Neuronal stem cell (in vitro differentiated cells): Measurements from ENCODE around the gene VPS8.

ENCODE experiments used
- DNase-seq: peaks from one replicate; pipeline ENCODE4 v3.0.0-alpha.2; 2013; ENCODE audit warnings: low spot score
- H2AFZ ChIP-seq: one replicate; pipeline ENCODE4 v1.6.1; 2013; ENCODE audit warnings: mild to moderate bottlenecking, low read length, inconsistent platforms
- H2AK5ac ChIP-seq: 2 replicates; pipeline ENCODE4 v1.6.1; 2013; ENCODE audit warnings: low read depth, mild to moderate bottlenecking, inconsistent platforms, low read length, moderate library complexity, mixed read lengths
- H2BK120ac ChIP-seq: 2 replicates; pipeline ENCODE4 v1.6.1; 2013; ENCODE audit warnings: low read depth, mild to moderate bottlenecking, inconsistent platforms, low read length, moderate library complexity, mixed read lengths
- H2BK12ac ChIP-seq: one replicate; pipeline ENCODE4 v1.6.1; 2013; ENCODE audit warnings: low read length, inconsistent platforms
- H2BK15ac ChIP-seq: 2 replicates; pipeline ENCODE4 v1.6.1; 2013; ENCODE audit warnings: mild to moderate bottlenecking, low read length, inconsistent platforms, mixed read lengths
- H2BK5ac ChIP-seq: one replicate; pipeline ENCODE4 v1.6.1; 2013; ENCODE audit warnings: inconsistent platforms, mild to moderate bottlenecking, low read length, moderate library complexity
- H3K14ac ChIP-seq: one replicate; pipeline ENCODE4 v1.6.1; 2013; ENCODE audit warnings: low read length, inconsistent platforms
- H3K18ac ChIP-seq: 2 replicates; pipeline ENCODE4 v1.6.1; 2013; ENCODE audit warnings: low read length, inconsistent platforms
- H3K23ac ChIP-seq: 2 replicates; pipeline ENCODE4 v1.6.1; 2013; ENCODE audit warnings: low read depth, mild to moderate bottlenecking, mixed read lengths, low read length, inconsistent platforms; ENCODE audit not compliant: poor library complexity
- H3K27ac ChIP-seq: replicated peaks from 3 replicates; pipeline ENCODE4 v1.5.1; 2013; ENCODE audit warnings: low read length, inconsistent platforms
- H3K27me3 ChIP-seq, 3 experiments: 2 replicates each; pipeline ENCODE4 v1.6.1; 2013; ENCODE audit warnings: low read length in 3 of 3, mild to moderate bottlenecking in 2 of 3, inconsistent platforms in 1 of 3, low read depth in 1 of 3, mixed read lengths in 1 of 3, moderate library complexity in 1 of 3; ENCODE audit not compliant: control insufficient read depth in 3 of 3, insufficient read depth in 3 of 3
- H3K36me3 ChIP-seq, 2 donors: replicated peaks in 1 of 2; 2 replicates each; pipeline ENCODE4 v1.6.1; 2013; ENCODE audit warnings: low read length in 2 of 2; ENCODE audit not compliant: control insufficient read depth in 2 of 2, insufficient read depth in 2 of 2
- H3K4ac ChIP-seq: 2 replicates; pipeline ENCODE4 v1.6.1; 2013; ENCODE audit warnings: inconsistent platforms, mild to moderate bottlenecking, low read length, moderate library complexity
- H3K4me1 ChIP-seq, 2 donors: 1 replicate in 1 of 2; 2 replicates in 1 of 2; pipeline ENCODE4 v1.6.1; 2013; ENCODE audit warnings: low read length in 2 of 2, low read depth in 1 of 2; ENCODE audit not compliant: control insufficient read depth in 2 of 2, insufficient read depth in 1 of 2
- H3K4me2 ChIP-seq: one replicate; pipeline ENCODE4 v1.6.1; 2013; ENCODE audit warnings: mild to moderate bottlenecking, low read length, inconsistent platforms; ENCODE audit not compliant: insufficient read depth, poor library complexity, severe bottlenecking
- H3K4me3 ChIP-seq, 2 donors: 2 replicates each; pipeline ENCODE4 v1.5.1; 2013; ENCODE audit warnings: low read length in 2 of 2, mild to moderate bottlenecking in 2 of 2, inconsistent platforms in 1 of 2, moderate library complexity in 1 of 2
- H3K79me1 ChIP-seq: one replicate; pipeline ENCODE4 v1.6.1; 2013; ENCODE audit warnings: low read depth, mild to moderate bottlenecking, inconsistent platforms, low read length, moderate library complexity
- H3K9ac ChIP-seq: one replicate; pipeline ENCODE4 v1.6.1; 2013; ENCODE audit warnings: mild to moderate bottlenecking, low read depth, low read length, inconsistent platforms; ENCODE audit not compliant: poor library complexity
- H3K9me3 ChIP-seq, 2 donors: replicated peaks in 1 of 2; 2 replicates each; pipeline versions ENCODE3 to v1.6.1; 2013; ENCODE audit warnings: low read length in 2 of 2, mild to moderate bottlenecking in 2 of 2, inconsistent platforms in 1 of 2, low read depth in 1 of 2, mixed read lengths in 1 of 2, moderate library complexity in 1 of 2; ENCODE audit not compliant: control insufficient read depth in 2 of 2, insufficient read depth in 1 of 2
- H4K8ac ChIP-seq: one replicate; pipeline ENCODE4 v1.6.1; 2013; ENCODE audit warnings: low read depth, mild to moderate bottlenecking, inconsistent platforms, low read length, moderate library complexity
- H4K91ac ChIP-seq: one replicate; pipeline ENCODE4 v1.6.1; 2013; ENCODE audit warnings: low read length, low read depth, mild to moderate bottlenecking, inconsistent platforms; ENCODE audit not compliant: poor library complexity
- WGBS, 2 donors: extraction: QIAGEN DNeasy Blood & Tissue Kit; methylation state at CpG; one replicate each; pipeline ENCODE4 v1.1.7; 2013; ENCODE audit warnings: missing lambda C conversion rate in 2 of 2, mixed read lengths in 1 of 2; ENCODE audit not compliant: insufficient read length in 2 of 2, insufficient replicate concordance in 1 of 2; ENCODE audit errors: extremely low coverage in 2 of 2; 5-methylcytosine and 5-hydroxymethylcytosine counted together

VPS8 gene

DNA sequence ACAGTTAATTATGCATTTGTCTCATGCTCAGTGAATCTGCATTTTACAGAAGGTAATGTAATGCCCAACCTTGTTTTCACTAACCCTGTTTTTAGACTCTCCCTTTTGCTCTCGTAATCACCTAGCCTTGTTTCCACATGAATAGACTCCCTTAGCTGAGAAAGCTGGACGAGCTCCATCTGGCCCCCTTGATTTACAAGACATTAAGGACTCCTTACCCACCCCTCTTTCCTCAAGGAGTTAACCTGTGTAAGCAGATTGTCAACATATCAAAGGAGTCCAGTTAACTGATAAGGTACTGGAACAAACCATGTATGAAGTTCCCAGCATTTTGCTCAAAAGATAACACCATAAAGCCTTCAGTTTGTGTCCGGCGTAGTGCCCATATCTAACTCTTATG is 99.6 kb downstream of the VPS8 start:
- Histone ChIP-seq H3K4me1 (peaks cover 7 to 17% of the 10 kb centered on the region in 2 donors), H3K4me3 (no peak overlapping the region), H4K91ac (no peak overlapping the region), H3K79me1 (no peaks in the 10 kb centered on the region), H3K14ac (no peak overlapping the region), H2BK15ac (no peak overlapping the region), H3K9ac (no peak overlapping the region), H2AFZ (no peak overlapping the region), H2BK12ac (no peak overlapping the region), H3K23ac (no peak overlapping the region), H4K8ac (no peak overlapping the region), H3K4ac (no peak overlapping the region), H3K27me3 (no peaks in the 10 kb centered on the region), H3K9me3 (peaks cover 0 to 4% of the 10 kb centered on the region in 2 donors), H2BK5ac (no peak overlapping the region), H3K4me2 (no peak overlapping the region), H3K36me3 (peaks cover 0 to 7% of the 10 kb centered on the region in 2 donors), H3K18ac (no peak overlapping the region), H2BK120ac (no peak overlapping the region), H3K27ac (no peak overlapping the region), H2AK5ac (no peak overlapping the region)
- no peak for DNase-seq
- no CpG with 5 or more reads among the region's 4 CpGs for WGBS, 2 donors

DNA sequence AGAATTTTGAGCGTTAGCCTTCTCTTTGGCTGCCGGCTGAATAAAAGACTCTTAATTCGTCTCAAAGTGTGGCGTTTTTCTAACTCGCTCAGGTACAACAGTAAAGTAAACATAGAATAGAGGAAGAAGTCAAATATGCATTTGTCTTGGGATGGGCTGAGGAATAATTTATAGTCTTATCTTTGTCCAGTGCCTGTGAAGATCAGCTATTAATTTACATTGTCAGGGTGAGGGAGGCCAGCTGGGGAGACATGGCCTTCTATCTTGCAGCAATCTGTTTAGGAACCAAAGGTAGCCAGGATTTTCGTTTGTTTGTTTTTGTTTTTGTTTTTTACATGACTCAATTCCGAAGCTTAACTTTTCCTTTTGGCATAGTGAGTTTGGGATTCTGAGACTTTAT is 100.2 kb downstream of the VPS8 start:
- Histone ChIP-seq H3K79me1 (no peaks in the 10 kb centered on the region), H3K4ac (no peak overlapping the region), H4K8ac (no peak overlapping the region), H2AFZ (no peak overlapping the region), H3K9me3 (peaks cover 0 to 4% of the 10 kb centered on the region in 2 donors), H3K36me3 (peaks cover 0 to 7% of the 10 kb centered on the region in 2 donors), H3K27me3 (no peaks in the 10 kb centered on the region), H2BK5ac (no peak overlapping the region), H3K4me3 (no peak overlapping the region), H2BK120ac (no peak overlapping the region), H2AK5ac (no peak overlapping the region), H3K18ac (no peak overlapping the region), H3K4me2 (no peak overlapping the region), H2BK12ac (no peak overlapping the region), H3K14ac (no peak overlapping the region), H3K9ac (no peak overlapping the region), H2BK15ac (no peak overlapping the region), H4K91ac (no peak overlapping the region), H3K4me1 (peaks cover 6 to 14% of the 10 kb centered on the region in 2 donors), H3K27ac (no peak overlapping the region), H3K23ac (no peak overlapping the region)
- no peak for DNase-seq
- WGBS, 2 donors = no CpG with 5 or more reads among the region's 7 CpGs

DNA sequence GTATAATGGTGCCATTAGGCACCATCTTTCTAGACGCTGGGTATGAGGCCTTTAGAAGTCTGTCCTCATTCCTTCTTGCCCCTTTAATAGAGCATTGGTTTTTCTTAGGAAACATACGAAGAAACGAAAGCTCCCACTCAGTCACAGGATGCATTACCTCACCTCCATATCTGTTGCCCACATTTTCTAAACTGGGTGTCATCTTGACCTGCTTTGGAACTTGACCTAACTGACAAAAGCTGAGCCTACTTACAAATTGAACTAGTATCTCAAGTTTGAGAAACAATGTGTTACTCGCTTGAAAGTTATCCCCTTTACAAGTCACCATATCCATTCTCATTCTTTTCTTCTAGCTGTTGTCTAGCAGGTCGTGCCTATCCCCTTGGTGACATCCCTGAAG is 102.7 kb downstream of the VPS8 start:
- no peak overlapping the region for H3K4ac ChIP-seq
- no peak overlapping the region for H2BK15ac ChIP-seq
- H3K9me3 ChIP-seq = no peaks in the 10 kb centered on the region
- no peak overlapping the region for H2BK120ac ChIP-seq
- no peak overlapping the region for H3K14ac ChIP-seq
- DNase-seq = no peak
- peaks cover 0 to 3% of the 10 kb centered on the region in 2 donors for H3K4me1 ChIP-seq
- no peaks in the 10 kb centered on the region for H3K27me3 ChIP-seq
- no peak overlapping the region for H3K4me2 ChIP-seq
- no peak overlapping the region for H2BK5ac ChIP-seq
- no peak overlapping the region for H4K8ac ChIP-seq
- H2AFZ ChIP-seq = no peak overlapping the region
- WGBS, 2 donors = no CpG with 5 or more reads among the region's 5 CpGs
- no peak overlapping the region for H2AK5ac ChIP-seq
- H3K36me3 ChIP-seq = peaks cover 0 to 12% of the 10 kb centered on the region in 2 donors
- no peaks in the 10 kb centered on the region for H3K79me1 ChIP-seq
- no peak overlapping the region for H3K4me3 ChIP-seq
- H3K18ac ChIP-seq = no peak overlapping the region
- no peak overlapping the region for H3K9ac ChIP-seq
- no peak overlapping the region for H3K23ac ChIP-seq
- no peak overlapping the region for H2BK12ac ChIP-seq
- H3K27ac ChIP-seq = no peak overlapping the region
- no peak overlapping the region for H4K91ac ChIP-seq

DNA sequence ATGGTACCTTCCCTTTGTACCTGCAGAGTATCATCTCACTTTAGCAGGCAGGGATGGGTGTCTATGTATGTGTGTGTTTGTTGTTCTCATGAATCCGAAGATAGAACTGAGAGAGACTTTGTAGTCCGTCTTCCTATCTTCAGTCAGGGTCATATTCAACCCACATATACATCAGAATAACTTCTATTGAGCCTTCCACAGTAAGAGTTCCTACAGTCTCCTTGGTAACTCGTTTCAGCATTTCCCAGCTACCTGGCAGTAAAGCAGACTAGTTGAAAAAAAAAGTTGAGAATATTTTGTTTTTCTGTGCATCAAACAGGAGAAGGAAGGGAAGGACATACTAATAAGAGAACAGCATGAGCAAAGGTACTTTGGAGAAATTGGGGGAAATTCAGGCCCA is 106.8 kb downstream of the VPS8 start:
- no peak overlapping the region for H2AK5ac ChIP-seq
- no peak overlapping the region for H4K8ac ChIP-seq
- H3K4ac ChIP-seq = no peak overlapping the region
- no peaks in the 10 kb centered on the region for H3K79me1 ChIP-seq
- H2BK120ac ChIP-seq = no peak overlapping the region
- peaks cover 0 to 2% of the 10 kb centered on the region in 2 donors for H3K4me1 ChIP-seq
- no peaks in the 10 kb centered on the region for H3K27me3 ChIP-seq
- H3K36me3 ChIP-seq = peaks cover 0 to 15% of the 10 kb centered on the region in 2 donors
- no peak overlapping the region for H3K14ac ChIP-seq
- no CpG with 5 or more reads among the region's 3 CpGs for whole genome bisulfite sequencing, 2 donors
- H3K9me3 ChIP-seq = no peaks in the 10 kb centered on the region
- no peak overlapping the region for H3K27ac ChIP-seq
- H2BK5ac ChIP-seq = no peak overlapping the region
- DNase-seq = no peak
- no peak overlapping the region for H2AFZ ChIP-seq
- no peak overlapping the region for H2BK15ac ChIP-seq
- no peak overlapping the region for H3K4me3 ChIP-seq
- H3K9ac ChIP-seq = no peak overlapping the region
- no peak overlapping the region for H3K4me2 ChIP-seq
- no peak overlapping the region for H2BK12ac ChIP-seq
- H3K23ac ChIP-seq = no peak overlapping the region
- no peak overlapping the region for H3K18ac ChIP-seq
- no peak overlapping the region for H4K91ac ChIP-seq
